ENCODE measurements around the gene CHRNG. TPM values are rescaled to one million over a fixed set of nuclear protein-coding genes. Genes with fewer than 3 reads are reported as not detected.
A peak's percentile ranks its signal among the peaks of the same experiment; 100 is the strongest.

The CHRNG gene
- polyA plus RNA-seq, 1 donor from 2014 or later: not detected

- TF ChIP-seq POLR2AphosphoS5 (IDR thresholded peaks at IDR 0.05): peak; percentile 12
- TF ChIP-seq EZH2 (IDR thresholded peaks at IDR 0.05; ENCODE audit: borderline replicate concordance, insufficient read depth, low read length, poor library complexity, severe bottlenecking): no peak
- H3K79me2 ChIP-seq (replicated peaks; ENCODE audit: insufficient read depth, low read length): no peaks in the 10 kb centered on the region
- no peaks in the 10 kb centered on the region for H4K20me1 ChIP-seq (ENCODE audit: insufficient read depth)
- no peaks in the 10 kb centered on the region for H3K9me2 ChIP-seq (ENCODE audit: insufficient read depth, low read length)
- H3K27me3 ChIP-seq (ENCODE audit: insufficient read depth, low read depth, low read length): no peaks in the 10 kb centered on the region
- H3K4me2 ChIP-seq (ENCODE audit: low read length): no peak overlapping the region
- H3K9ac ChIP-seq (ENCODE audit: low read length): no peak overlapping the region
- no peak overlapping the region for H3K27ac ChIP-seq (ENCODE audit: low read length)
- no peaks in the 10 kb centered on the region for H3K36me3 ChIP-seq (ENCODE audit: insufficient read depth, low read length)
- no peaks in the 10 kb centered on the region for H3K9me3 ChIP-seq (ENCODE audit: low read length)
- no peak overlapping the region for H3K4me3 ChIP-seq (ENCODE audit: low read length)
- no peak overlapping the region for H2AFZ ChIP-seq (ENCODE audit: low read depth, low read length)
- peaks cover 4% of the 10 kb centered on the region for H3F3A ChIP-seq (ENCODE audit: insufficient read depth, low read length, poor library complexity, severe bottlenecking)
These were observed 42.8 kb upstream of the CHRNG start for GRCh38 chr2:232496501-232497270.

- no peaks in the 10 kb centered on the region for H3K9me2 ChIP-seq (ENCODE audit: insufficient read depth, low read length)
- no peaks in the 10 kb centered on the region for H4K20me1 ChIP-seq (ENCODE audit: insufficient read depth)
- no peak overlapping the region for H3K27ac ChIP-seq (ENCODE audit: low read length)
- no peaks in the 10 kb centered on the region for H3K36me3 ChIP-seq (ENCODE audit: insufficient read depth, low read length)
- H3K27me3 ChIP-seq (ENCODE audit: insufficient read depth, low read depth, low read length): no peaks in the 10 kb centered on the region
- H3K9ac ChIP-seq (ENCODE audit: low read length): no peak overlapping the region
- H2AFZ ChIP-seq (ENCODE audit: low read depth, low read length): no peak overlapping the region
- no peak overlapping the region for H3K4me3 ChIP-seq (ENCODE audit: low read length)
- H3K4me2 ChIP-seq (ENCODE audit: low read length): no peak overlapping the region
- no peaks in the 10 kb centered on the region for H3K9me3 ChIP-seq (ENCODE audit: low read length)
- H3F3A ChIP-seq (ENCODE audit: insufficient read depth, low read length, poor library complexity, severe bottlenecking): peaks cover 5% of the 10 kb centered on the region
- H3K79me2 ChIP-seq (replicated peaks; ENCODE audit: insufficient read depth, low read length): no peaks in the 10 kb centered on the region
- TF ChIP-seq SMC3 (conservative IDR thresholded peaks at IDR 0.05; ENCODE audit: poor library complexity): no peak
- TF ChIP-seq EP300 (conservative IDR thresholded peaks at IDR 0.05; ENCODE audit: poor library complexity, severe bottlenecking): no peak
- TF ChIP-seq CTCF (IDR thresholded peaks at IDR 0.05; ENCODE audit: poor library complexity, severe bottlenecking): no peak
- TF ChIP-seq EZH2 (IDR thresholded peaks at IDR 0.05; ENCODE audit: borderline replicate concordance, insufficient read depth, low read length, poor library complexity, severe bottlenecking): no peak
- TF ChIP-seq TAF1 (IDR thresholded peaks at IDR 0.05; ENCODE audit: low read depth): no peak
- TF ChIP-seq REST (IDR thresholded peaks at IDR 0.05; ENCODE audit: borderline replicate concordance): no peak
- TF ChIP-seq POLR2AphosphoS5 (IDR thresholded peaks at IDR 0.05): no peak
These were observed 42.1 kb upstream of the CHRNG start for GRCh38 chr2:232497348-232497747.

- no peaks in the 10 kb centered on the region for H3K9me2 ChIP-seq (ENCODE audit: insufficient read depth, low read length)
- H3K27me3 ChIP-seq (ENCODE audit: insufficient read depth, low read depth, low read length): peaks cover 4% of the 10 kb centered on the region
- H4K20me1 ChIP-seq (ENCODE audit: insufficient read depth): no peaks in the 10 kb centered on the region
- H3F3A ChIP-seq (ENCODE audit: insufficient read depth, low read length, poor library complexity, severe bottlenecking): peaks cover 5% of the 10 kb centered on the region
- no peaks in the 10 kb centered on the region for H3K79me2 ChIP-seq (replicated peaks; ENCODE audit: insufficient read depth, low read length)
- no peaks in the 10 kb centered on the region for H3K9me3 ChIP-seq (ENCODE audit: low read length)
- no peak overlapping the region for H3K4me3 ChIP-seq (ENCODE audit: low read length)
- H3K36me3 ChIP-seq (ENCODE audit: insufficient read depth, low read length): no peaks in the 10 kb centered on the region
- no peak overlapping the region for H3K9ac ChIP-seq (ENCODE audit: low read length)
- no peak overlapping the region for H3K27ac ChIP-seq (ENCODE audit: low read length)
- no peak overlapping the region for H3K4me2 ChIP-seq (ENCODE audit: low read length)
- no peak overlapping the region for H2AFZ ChIP-seq (ENCODE audit: low read depth, low read length)
- TF ChIP-seq REST (IDR thresholded peaks at IDR 0.05; ENCODE audit: borderline replicate concordance) (no peak), EZH2 (IDR thresholded peaks at IDR 0.05; ENCODE audit: borderline replicate concordance, insufficient read depth, low read length, poor library complexity, severe bottlenecking) (no peak), MXI1 (conservative IDR thresholded peaks at IDR 0.05; ENCODE audit: poor library complexity, severe bottlenecking) (no peak), TAF1 (IDR thresholded peaks at IDR 0.05; ENCODE audit: low read depth) (no peak), EP300 (conservative IDR thresholded peaks at IDR 0.05; ENCODE audit: poor library complexity, severe bottlenecking) (no peak), RAD21 (conservative IDR thresholded peaks at IDR 0.05) (no peak), POLR2AphosphoS5 (IDR thresholded peaks at IDR 0.05) (no peak), CTCF (IDR thresholded peaks at IDR 0.05; ENCODE audit: poor library complexity, severe bottlenecking) (no peak)
These were observed 41.0 kb upstream of the CHRNG start for GRCh38 chr2:232498452-232498851.

Measured in neural cell (in vitro differentiated cells).